IPS-NIHi7 (cell line): Measurements from ENCODE around the gene DIS3L2.

Experiments
- DNase-seq: peaks from one replicate; pipeline ENCODE4 v3.0.0; 2012; ENCODE audit warnings: mixed read lengths; ENCODE audit errors: extremely low spot score

DIS3L2 gene

DNA sequence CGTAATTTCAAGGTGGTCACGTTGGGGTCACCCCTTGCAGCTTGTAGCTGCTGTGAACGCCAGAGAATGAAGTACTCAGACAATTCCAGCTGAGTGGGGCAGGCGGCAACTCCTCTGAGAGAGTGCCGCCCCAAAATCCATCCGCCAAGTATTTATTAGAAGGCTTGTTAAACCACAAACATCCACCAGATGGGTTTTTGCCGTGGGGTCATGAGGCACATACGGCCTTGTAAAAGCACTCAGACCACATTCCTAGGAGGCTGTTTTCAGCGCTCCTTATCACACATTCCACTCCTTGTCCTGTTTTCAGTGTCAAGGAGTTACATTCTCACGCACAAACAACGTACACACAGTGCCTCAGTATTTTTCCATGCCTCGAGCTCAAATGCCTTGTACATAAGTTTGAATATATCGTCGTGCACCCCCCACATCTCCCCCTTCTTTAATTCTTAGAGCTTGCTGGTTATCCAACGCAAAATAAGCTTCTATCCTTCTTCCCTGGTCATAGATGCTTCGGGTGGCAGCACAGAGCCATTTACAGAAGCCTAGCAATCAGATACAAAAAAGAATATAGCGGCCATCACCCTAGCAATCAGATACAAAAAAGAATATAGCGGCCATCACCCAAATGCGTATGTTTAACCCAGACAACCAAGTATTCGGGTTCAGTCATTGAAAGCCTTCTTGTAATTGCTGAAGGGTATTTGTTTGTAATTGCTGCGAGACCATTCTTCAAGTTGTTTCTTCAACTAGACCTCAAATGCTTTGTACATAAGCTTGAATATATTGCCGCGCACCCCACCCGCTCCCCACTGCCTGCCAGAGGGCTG lies 424.4 kb downstream of the DIS3L2 start:
- no peak for DNase-seq

DNA sequence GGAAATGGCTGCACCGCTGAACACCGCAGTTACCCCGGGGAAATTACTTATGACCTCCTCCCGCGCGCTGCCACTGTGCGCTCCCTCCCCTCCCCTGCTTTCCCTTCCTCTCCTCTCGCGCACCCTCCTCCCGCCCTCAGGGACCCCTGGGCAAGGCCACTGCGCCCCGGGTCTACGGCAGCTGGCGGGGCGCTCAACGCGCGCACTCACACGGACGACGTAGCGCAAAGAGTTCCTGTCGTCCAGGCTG lies 424.9 kb downstream of the DIS3L2 start:
- DNase-seq = no peak
